GM10847 (cell line): ENCODE measurements around the gene SORBS2.

ENCODE experiments used
- POLR2A ChIP-seq: IDR thresholded peaks from 2 replicates; pipeline ENCODE4 v1.6.1; 2011; ENCODE audit not compliant: insufficient read length; ENCODE audit errors: extremely low read depth

SORBS2 gene

DNA sequence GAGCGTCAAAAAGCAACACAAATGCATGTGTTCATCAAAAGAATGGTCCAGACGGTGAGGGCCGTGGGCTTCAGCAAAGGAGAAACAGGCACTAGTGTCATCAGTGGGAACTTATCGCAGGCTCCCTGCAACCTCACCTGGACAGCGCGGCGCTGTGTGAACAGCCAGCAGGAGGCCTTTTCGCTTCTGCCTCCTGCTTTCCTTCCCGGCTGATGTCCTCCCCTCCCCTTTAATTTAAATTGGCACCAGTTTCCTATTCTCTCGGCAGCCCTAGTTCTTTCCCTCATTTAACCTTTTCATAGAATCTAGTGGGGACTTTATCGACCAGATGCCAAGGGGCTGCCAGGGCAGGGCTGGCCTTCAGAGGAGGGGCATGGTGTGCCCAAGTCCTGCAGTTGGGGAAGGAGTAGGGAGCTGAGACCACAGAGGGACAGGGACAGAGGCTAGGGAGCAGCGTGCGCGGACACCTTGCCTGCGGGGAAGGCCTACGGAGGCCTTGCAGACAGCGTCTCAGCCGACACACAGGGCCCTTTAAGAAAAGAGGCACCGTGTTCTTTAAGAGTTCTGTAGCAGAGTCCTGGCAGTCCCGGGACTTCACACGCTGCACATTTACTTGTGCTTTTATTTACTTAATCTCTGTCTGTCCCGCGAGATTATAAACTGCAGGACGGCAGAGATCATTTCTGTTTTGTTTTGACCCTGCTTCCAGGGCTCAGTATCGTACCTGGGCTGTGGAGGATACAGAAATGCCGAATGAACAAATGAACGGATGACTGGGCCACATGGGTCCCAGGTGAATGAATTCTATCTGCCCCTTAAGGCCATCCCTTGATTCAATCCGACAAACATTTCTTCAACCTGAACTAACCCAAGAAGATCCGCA is 8.4 kb upstream of the SORBS2 start:
- TF ChIP-seq POLR2A, result no peak

DNA sequence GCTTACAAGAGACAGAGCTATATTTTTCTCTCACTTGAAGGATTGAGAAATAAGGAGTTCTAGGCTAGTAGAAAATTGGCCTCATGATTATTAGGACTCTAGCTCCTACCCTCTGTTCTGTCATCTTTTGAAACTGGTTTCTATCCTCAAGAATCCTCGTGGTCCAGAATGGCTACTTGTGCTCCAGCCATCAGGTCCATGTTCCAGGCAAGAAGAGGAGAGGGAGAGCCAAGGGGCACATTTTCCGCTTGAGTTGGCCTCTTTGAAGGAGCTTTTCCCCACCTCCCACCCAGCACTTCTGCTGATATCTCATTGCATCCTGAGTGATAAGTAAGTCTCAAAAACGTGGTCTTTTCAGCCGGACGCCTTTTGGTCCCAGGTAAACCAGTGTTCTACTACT is 7.2 kb upstream of the SORBS2 start:
- no peak for TF ChIP-seq POLR2A

DNA sequence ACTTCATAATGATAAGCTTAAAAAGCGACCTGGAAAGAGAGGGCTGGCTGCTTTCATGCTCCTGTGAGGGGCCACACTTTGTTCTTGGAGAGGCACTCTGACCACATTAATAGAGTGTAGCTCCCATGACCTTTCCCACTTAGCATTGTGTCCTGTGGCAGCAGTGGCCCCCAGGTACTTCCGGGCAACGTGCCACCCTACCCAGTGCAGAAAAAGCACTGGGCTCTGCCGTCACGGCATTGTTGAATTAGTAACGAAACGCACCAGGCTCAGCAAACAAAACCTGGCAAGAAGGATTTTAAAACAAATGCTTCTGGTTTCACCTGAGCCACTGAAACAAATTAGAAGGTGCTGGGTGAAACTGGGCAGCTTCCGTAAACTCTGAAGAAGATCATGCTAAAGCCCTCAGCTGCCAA is 5.4 kb upstream of the SORBS2 start:
- no peak for TF ChIP-seq POLR2A

DNA sequence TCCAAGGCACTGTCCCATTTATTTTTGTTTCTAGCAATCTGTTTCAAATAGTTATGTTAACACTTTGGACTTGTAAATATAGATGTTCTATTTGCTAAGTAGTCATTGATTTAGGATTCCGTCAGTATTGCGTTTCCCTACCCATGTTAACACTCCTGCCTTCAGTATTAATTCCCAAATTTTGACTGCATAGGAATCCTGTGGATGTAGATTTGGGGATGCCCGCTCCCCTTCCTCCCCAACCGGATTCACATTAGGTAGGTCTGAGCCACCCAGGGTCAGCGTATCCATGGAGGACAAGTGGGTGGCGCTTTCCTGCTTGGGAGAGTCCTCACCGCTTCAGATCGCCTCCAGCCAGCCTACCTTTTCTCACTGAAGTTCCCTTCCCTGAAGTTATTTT is 1.1 kb upstream of the SORBS2 start:
- TF ChIP-seq POLR2A, result no peak

DNA sequence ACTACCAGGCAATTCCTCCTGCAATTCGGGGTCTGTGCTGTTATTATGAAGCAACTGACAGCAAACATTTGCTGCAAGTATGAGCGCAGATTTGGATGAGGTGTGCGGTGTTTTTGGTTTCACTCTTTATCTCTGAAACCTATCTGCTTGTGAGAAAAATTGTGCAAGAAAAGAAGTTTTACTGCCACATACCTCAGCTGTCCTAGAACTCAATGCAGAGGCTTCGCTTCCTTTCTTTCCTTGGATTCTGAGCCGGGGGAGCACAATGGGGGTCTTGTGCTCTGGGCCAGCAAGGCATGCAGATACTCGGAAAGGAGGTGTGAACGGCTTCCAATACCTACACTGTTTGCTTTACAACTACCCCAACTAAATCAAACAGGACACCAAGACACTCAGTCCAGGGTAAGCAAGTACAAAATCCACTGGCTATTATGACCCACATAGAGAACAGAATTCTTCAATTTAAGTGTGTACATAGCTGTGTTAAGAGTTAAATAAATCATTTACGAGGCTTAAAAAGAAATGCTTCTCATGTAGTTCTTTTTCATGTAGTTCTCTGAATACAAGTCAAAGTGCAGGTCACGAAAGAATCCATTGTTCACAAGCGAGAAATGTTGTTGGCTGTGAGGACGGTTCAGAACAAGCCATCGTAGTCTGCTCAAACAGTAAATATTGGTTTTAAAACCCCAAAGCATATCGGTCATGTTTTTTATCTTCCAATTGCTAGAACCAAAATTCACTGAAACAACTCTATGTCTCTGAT is 1.1 kb downstream of the SORBS2 start:
- no peak for TF ChIP-seq POLR2A

- no peak for TF ChIP-seq POLR2A
These were observed 2.4 kb downstream of the SORBS2 start for GRCh38 chr4:185809533-185810071.

DNA sequence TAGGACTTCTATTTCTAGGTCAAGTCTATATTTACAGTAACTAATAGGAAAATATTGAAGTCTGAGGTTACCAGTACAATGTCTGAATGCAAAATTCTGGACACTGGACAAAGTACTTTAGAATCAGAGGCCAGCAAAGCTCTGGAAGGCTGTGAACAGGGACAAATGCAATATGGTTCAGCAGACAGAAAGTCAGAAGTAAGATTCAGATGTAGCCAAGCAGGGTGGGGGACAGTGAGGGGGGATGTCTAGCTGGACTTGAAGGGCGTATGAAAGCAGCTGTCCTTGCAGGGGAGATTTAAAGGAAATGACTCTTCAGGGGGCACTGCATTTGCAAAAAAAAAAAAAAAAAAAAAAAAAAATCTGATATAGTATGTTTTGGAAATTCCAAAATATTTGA is 2.9 kb downstream of the SORBS2 start:
- TF ChIP-seq POLR2A, result no peak

- no peak for TF ChIP-seq POLR2A
These were observed 6.0 kb downstream of the SORBS2 start for GRCh38 chr4:185805979-185806378.

DNA sequence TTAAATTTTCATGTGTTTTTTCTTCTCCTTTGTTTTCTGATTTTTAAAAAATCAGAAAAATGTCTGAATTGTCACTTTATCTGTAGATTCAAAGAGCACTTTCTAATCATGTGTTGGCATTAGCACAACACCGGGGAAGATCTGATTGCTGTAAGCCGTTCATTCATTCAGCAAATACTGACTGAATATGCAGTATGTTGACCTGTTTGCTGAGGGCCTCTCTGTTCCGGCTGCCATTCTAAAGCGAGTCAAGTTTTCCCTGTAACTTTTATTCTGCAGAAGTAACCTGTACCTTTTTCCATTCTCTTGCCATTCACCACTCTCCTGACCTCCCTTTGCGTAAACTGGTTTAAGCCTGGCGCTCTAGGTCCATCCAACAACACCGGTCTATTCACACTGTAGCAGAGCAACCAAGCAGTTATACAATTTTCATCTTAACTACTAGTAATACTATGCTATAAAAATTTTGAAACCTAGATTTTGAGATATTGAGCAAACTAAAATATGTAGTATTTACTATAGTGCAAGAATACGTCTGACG is 6.7 kb downstream of the SORBS2 start:
- TF ChIP-seq POLR2A, result no peak

DNA sequence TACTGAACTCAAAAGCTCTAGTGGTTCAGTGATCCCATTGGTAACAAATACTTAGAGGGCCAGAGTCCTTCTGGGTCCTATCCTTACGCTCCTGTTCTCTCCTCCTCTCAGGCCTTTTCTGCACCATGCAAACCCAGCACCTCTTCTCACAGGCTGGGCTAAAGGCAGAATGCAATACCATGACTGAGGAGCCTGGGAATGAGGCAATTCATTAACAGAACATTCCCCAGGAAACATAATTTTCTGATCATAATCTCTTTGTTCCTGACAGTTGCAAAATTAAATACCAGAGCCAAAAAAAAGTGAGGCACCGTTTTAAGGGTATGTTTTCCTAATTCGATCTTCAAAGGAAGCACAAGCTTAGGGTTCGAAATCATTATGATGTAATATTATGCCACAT is 9.0 kb downstream of the SORBS2 start:
- TF ChIP-seq POLR2A, result no peak

GRCh38 chr4:185801471-185801870 is 10.5 kb downstream of the SORBS2 start:
- TF ChIP-seq POLR2A, result no peak

GRCh38 chr4:185800266-185800945 is 11.6 kb downstream of the SORBS2 start:
- TF ChIP-seq POLR2A, result no peak

- TF ChIP-seq POLR2A, result no peak
These were observed 12.6 kb downstream of the SORBS2 start for GRCh38 chr4:185799442-185799841.

- no peak for TF ChIP-seq POLR2A
These were observed 14.2 kb downstream of the SORBS2 start for GRCh38 chr4:185797596-185798338.
